Fibroblast of mammary gland (primary cell): ENCODE data around the gene BCAR1.

Experiments
- DNase-seq: peaks from one replicate; pipeline ENCODE4 v3.0.0-alpha.2; 2010; ENCODE audit warnings: low read depth
- H3K4me3 ChIP-seq: 2 replicates; pipeline ENCODE4 v1.5.1; 2011; ENCODE audit warnings: low read depth, mild to moderate bottlenecking, low read length, moderate library complexity; ENCODE audit not compliant: control insufficient read depth
- TF ChIP-seq, protein P1 (sequence below): conservative IDR thresholded peaks from 2 replicates; pipeline ENCODE4 v1.5.1; 2011; ENCODE audit warnings: low read depth, low read length, inconsistent platforms; ENCODE audit not compliant: control insufficient read depth, insufficient read depth

The BCAR1 gene

DNA sequence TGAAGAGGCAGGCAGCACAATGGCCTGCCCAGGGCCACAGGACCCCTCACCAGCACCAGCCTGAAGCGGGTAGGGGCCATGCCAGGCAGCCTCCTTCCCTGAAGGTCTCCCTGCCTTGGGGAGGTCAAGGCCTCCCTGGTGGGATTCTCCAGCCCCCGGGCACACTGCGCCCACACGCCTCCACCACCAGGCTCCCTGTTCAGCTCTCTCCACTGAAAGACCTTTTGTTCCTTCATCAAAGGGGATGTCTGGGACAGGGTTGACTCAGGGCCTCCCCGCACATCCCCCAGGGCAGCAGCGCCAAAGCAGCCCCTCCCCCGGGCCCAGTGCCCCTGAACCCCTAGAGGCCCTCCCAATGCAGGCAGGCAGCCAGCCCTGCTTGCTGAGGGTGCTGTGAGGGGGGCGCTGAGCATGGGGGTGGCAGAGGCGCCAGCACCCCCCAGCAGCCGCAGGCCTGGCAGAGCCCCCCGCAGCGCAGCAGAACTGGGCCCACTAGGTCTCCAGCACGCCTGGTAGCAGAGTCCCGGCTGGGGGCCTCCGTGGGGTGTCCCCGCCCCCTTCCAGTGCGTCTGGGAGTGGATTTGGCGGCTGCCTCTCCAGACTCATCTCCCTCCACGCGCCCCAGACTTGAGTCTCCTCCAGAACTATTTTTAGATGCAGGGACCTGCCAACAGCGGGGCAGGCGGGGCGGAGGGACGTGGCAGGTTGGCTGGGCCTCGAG is 13.1 kb downstream of the BCAR1 start:
- no peak overlapping the region for H3K4me3 ChIP-seq
- TF ChIP-seq, protein P1, sequence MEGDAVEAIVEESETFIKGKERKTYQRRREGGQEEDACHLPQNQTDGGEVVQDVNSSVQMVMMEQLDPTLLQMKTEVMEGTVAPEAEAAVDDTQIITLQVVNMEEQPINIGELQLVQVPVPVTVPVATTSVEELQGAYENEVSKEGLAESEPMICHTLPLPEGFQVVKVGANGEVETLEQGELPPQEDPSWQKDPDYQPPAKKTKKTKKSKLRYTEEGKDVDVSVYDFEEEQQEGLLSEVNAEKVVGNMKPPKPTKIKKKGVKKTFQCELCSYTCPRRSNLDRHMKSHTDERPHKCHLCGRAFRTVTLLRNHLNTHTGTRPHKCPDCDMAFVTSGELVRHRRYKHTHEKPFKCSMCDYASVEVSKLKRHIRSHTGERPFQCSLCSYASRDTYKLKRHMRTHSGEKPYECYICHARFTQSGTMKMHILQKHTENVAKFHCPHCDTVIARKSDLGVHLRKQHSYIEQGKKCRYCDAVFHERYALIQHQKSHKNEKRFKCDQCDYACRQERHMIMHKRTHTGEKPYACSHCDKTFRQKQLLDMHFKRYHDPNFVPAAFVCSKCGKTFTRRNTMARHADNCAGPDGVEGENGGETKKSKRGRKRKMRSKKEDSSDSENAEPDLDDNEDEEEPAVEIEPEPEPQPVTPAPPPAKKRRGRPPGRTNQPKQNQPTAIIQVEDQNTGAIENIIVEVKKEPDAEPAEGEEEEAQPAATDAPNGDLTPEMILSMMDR, result no peak

DNA sequence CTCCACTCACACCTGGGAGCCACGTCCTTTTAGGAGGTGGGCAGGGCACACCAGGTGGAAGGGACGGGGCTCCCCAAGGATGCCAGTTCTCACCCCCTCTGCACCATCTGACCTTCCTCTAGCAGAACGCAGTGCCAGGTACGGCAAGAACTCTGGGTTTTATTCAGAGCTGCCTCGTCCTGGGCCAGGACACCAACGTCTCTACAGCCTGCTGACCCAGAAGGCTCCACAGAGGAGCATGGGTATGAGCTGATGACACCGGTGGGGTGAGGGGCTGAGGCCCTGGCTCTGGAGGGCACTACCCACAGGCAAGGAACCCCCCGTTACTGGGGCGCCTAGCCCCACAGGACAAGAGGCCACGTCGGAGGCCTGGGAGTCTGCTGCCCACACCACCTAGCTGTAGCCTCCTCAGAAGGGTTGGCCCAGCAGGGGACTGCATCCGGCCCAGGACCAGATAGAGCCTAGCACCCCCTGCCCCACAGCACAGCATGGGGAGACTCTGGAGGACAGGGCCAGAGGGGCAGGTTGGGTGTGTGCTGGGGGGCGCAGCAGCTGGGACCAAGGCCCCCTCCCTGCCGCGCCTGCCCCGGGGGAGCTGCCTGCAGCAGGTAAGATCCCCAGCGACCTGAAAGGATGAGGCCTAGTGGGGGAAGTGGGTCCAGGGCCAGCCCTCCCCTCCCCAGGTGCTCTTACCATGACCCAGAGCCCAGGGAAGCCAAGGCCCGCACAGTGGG is 13.9 kb downstream of the BCAR1 start:
- H3K4me3 ChIP-seq, result no peak overlapping the region
- TF ChIP-seq, protein P1, result no peak
- no peak for DNase-seq

More for the DNA sequence above, 13.1 kb downstream of the BCAR1 start:
- peak; percentile 85 for DNase-seq

DNA sequence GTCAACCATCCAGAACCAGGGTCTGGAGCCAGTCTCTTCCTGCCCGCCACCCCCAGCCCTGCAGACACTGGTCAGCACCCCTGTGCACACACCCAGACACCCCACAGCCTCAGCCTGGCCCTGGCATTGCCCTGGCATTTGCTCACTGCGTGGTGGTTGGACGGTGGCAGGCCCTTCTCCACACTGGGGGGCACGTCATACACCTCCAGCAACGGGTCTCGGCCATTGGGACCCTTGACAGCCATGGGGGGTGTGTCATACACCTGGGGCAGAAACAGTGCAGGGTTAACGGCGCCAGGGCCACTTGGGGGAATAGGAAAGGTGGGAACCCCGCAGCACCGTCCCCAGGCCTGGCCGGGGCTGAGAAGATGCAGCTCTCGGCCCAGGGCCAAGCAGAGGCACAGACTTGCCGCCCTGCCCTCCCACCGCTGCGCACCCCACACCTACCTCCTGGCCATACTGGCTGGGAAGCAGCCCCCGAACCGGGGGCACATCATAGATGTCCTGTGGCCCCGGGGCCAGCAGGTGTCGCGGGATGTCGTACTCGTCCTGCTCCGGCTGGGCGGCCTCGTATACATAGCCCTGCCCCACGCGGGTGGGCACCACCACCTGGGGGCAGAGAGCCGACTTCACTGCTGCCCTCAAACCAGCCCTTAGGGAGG is 14.6 kb downstream of the BCAR1 start:
- no peak for DNase-seq
- no peak overlapping the region for H3K4me3 ChIP-seq
- TF ChIP-seq, protein P1, result no peak

- no peak for DNase-seq
These were observed 15.2 kb downstream of the BCAR1 start for GRCh38 chr16:75236232-75236631.

DNA sequence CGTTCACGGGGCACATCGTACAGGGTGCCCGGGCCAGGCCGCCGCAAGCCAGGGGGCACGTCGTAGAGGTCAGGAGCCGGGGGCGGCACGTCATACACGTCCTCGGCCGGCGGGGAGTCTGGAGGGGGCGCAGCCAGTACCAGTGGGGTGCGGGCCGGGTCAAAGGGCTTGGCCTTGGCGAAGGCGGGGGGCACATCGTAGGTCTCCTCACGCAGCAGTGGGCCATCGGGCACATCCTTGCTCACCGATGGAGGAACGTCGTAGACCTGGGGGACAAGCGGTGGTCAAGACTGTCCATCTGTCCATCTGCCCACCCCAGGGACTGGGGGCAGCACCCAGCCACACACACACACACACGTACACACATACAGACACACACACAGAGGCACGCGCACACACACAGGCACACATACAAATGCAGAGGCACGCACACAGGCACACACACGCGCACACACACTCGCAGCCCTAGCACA is 15.7 kb downstream of the BCAR1 start:
- TF ChIP-seq, protein P1, result no peak
- DNase-seq, result no peak
- H3K4me3 ChIP-seq, result no peak overlapping the region

More at GRCh38 chr16:75236232-75236631, 15.2 kb downstream of the BCAR1 start:
- no peak overlapping the region for H3K4me3 ChIP-seq
- TF ChIP-seq, protein P1, result no peak

- TF ChIP-seq, protein P1, result no peak
- no peak overlapping the region for H3K4me3 ChIP-seq
- no peak for DNase-seq
These were observed 16.3 kb downstream of the BCAR1 start for GRCh38 chr16:75234856-75235696.
